Activated naive CD4-positive, alpha-beta T cell treated with Interleukin-2 at 50 U/mL for 16 hours (primary cell): ENCODE data around the gene CEP250.
"Not testable (repeated sequence)": the region's sequence is repeated elsewhere in the genome, so short reads cannot be mapped to it uniquely, and the experiment has no call there.

ENCODE experiments used
- DNase-seq: peaks from one replicate; pipeline ENCODE4 v3.0.0-alpha.2; 2020

CEP250 gene

DNA sequence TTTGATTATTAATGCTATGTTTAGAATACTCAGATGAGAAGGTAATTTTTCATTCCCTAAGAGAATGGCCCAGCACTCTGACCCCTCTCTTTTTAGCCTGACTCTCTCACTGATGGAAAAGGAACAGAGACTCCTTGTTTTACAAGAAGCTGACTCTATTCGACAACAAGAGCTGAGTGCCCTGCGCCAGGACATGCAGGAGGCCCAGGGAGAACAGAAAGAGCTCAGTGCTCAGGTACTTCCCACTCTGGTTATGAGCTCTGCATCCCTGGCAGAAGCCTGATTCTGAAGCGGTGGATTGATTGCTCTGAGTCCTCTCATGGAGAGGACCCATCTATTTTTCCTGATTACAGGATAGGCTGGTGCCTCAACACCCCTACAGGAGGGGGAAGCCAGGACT is 41.1 kb downstream of the CEP250 start:
- DNase-seq: no peak

DNA sequence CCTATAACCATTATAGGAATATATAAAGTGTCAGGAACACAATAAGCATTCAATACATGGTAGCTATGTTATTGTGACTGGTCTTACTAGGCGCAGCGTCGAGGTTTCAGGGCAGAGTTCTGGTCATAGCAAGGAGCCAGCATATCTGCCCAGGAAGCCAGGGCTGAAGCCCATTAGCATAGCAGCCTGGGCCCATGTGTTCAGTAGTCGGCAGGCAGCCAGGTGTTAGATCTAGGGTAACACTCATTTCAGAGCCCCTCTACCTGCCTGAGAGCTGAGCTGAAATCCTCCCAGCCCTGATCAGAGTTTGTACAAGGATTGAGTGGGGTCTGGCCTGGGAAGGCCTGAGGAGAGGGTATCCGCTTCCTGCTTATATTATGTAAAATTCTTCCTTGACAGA is 41.9 kb downstream of the CEP250 start:
- no peak for DNase-seq

DNA sequence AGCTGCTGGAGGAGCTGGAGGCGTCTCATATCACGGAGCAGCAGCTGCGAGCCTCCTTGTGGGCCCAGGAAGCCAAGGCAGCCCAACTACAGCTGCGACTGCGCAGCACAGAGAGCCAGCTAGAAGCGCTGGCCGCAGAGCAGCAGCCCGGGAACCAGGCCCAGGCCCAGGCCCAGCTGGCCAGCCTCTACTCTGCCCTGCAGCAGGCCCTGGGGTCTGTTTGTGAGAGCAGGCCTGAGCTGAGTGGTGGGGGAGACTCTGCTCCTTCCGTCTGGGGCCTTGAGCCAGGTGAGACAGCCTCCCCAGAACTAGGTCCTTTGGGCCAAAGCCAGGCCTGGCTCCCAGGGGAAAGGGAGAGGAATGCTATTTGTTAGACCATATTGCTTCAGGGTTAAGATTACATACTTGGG is 42.4 kb downstream of the CEP250 start:
- DNase-seq: no peak

DNA sequence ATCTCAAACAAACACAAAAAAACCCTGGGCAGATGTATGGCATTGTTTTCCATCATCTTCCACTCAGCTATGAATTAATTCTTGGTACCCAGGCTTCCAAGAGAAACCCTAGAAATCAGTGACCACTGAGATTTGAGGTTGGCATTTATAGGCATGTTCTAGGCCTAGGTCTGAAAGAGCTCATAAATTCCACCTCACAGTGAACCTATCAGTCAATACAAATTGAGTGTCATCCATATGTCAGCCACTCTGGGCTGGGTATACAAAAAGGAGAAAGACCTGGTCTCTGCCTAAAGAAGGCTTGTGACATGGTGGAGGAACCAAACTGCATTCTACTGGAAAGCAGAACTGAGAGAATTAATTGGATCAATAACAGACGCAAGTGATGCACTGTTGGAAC is 43.9 kb downstream of the CEP250 start:
- no peak for DNase-seq

DNA sequence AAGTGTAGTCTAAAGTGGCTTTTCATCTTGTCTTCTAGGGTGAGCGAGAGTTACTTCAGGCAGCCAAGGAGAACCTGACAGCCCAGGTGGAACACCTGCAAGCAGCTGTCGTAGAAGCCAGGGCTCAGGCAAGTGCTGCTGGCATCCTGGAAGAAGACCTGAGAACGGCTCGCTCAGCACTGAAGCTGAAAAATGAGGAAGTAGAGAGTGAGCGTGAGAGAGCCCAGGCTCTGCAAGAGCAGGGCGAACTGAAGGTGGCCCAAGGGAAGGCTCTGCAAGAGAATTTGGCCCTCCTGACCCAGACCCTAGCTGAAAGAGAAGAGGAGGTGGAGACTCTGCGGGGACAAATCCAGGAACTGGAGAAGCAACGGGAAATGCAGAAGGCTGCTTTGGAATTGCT is 47.0 kb downstream of the CEP250 start:
- no peak for DNase-seq

DNA sequence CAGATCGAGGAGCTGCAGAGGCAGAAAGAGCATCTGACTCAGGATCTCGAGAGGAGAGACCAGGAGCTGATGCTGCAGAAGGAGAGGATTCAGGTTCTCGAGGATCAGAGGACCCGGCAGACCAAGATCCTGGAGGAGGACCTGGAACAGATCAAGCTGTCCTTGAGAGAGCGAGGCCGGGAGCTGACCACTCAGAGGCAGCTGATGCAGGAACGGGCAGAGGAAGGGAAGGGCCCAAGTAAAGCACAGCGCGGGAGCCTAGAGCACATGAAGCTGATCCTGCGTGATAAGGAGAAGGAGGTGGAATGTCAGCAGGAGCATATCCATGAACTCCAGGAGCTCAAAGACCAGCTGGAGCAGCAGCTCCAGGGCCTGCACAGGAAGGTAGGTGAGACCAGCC is 47.9 kb downstream of the CEP250 start:
- no peak for DNase-seq

DNA sequence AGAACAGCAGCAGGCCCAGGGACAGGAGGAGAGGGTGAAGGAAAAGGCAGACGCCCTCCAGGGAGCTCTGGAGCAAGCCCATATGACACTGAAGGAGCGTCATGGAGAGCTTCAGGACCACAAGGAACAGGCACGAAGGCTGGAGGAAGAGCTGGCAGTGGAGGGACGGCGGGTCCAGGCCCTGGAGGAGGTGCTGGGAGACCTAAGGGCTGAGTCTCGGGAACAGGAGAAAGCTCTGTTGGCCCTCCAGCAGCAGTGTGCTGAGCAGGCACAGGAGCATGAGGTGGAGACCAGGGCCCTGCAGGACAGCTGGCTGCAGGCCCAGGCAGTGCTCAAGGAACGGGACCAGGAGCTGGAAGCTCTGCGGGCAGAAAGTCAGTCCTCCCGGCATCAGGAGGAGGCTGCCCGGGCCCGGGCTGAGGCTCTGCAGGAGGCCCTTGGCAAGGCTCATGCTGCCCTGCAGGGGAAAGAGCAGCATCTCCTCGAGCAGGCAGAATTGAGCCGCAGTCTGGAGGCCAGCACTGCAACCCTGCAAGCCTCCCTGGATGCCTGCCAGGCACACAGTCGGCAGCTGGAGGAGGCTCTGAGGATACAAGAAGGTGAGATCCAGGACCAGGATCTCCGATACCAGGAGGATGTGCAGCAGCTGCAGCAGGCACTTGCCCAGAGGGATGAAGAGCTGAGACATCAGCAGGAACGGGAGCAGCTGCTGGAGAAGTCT is 48.6 kb downstream of the CEP250 start:
- DNase-seq: no peak

DNA sequence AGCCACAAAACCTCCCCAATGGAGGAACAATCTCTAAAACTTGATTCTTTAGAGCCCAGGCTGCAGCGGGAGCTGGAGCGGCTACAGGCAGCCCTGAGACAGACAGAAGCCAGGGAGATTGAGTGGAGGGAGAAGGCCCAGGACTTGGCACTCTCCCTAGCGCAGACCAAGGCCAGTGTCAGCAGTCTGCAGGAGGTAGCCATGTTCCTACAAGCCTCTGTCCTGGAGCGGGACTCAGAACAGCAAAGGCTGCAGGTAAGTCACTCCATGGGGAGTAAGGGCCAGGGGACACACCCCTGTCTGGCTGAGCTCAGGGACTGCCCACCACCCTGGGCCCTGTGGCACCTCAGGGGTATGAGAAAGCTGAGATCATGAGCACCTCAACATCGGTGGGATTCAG is 49.4 kb downstream of the CEP250 start:
- DNase-seq: no peak

DNA sequence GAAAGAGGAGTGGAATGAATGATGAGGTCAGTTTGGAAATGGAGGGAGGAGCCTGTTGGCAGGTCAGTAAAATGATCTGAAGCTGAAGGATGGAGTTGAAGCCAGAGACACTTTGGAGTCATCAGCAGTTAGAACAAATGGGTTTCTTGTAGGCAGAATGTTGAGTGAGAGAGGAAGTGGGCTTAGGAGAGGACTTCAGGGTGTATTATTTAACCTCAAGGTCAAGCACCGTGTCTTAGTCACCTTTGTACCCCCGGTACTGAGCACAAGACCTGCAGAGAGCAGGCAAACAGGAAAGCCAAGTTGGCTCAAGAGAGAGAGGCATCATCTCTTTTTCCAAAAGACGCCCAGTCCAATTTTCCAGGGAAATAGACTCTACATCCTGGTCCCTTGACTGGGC is 50.8 kb downstream of the CEP250 start:
- DNase-seq: no peak

DNA sequence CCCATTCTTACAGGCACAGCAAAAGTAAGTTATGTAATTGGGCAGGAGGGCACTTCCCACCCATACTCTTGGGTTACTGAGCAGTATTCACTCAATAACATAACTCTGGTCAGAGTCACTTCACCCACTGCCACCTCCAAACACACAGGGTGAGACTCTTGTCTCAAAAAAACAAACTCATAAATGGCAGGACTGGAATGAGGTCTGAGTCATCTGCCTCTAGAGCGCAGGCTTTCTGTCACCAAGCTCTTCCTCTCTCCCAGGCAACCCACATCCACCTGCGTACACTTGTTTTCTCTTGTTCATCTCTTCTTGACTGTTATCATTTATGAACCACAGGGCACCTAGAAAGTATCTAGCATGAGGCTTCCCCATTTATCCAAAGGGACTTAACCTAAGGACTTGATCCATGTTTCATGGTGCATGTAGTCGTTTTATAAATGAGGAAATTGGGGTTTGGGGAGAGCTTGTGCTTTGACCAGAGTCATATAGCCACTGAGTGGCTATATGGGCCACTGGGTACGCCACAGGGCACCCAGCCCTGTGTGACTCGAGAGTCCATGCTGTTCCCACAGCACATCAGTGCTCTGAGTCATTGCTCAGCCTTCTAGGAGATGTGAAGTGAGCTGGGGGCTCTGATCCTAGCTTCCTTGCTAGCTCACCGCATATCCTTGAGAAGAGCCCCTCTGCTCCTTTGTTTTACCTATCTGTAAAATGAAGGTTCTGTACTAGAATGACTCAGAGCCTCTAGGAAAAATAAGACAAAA is 51.7 kb downstream of the CEP250 start:
- no peak for DNase-seq

DNA sequence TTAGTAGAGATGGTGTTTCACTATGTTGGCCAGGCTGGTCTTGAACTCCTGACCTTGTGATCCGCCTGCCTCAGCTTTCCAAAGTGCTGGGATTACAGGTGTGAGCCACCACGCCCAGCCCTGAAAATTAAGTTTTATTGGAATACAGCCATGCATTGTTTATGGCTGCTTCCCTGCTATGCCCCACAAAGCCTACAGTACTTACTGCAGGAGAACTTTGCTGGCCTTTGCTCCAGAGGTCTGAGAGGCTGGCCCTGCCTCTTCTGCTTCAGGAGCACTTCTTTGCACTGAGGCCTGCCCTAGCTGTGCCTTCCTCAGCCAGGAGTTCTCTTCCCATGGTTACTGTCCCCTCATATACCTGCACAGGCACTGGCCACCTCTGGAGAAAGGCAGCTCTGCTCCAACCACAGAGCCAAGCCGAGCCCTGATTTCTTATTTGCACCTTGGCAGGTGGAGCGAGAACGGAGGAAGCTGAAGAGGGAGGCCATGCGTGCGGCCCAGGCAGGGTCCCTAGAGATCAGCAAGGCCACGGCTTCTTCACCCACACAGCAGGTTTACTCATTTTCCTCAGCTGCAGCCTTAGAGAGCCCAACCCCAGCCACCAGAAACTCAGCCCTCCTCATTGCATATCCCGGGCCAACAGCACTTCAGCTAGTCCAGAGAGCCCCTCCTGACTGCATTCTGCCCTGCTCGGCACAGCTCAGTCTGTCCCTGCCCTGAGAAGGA is 53.3 kb downstream of the CEP250 start:
- DNase-seq: no peak

DNA sequence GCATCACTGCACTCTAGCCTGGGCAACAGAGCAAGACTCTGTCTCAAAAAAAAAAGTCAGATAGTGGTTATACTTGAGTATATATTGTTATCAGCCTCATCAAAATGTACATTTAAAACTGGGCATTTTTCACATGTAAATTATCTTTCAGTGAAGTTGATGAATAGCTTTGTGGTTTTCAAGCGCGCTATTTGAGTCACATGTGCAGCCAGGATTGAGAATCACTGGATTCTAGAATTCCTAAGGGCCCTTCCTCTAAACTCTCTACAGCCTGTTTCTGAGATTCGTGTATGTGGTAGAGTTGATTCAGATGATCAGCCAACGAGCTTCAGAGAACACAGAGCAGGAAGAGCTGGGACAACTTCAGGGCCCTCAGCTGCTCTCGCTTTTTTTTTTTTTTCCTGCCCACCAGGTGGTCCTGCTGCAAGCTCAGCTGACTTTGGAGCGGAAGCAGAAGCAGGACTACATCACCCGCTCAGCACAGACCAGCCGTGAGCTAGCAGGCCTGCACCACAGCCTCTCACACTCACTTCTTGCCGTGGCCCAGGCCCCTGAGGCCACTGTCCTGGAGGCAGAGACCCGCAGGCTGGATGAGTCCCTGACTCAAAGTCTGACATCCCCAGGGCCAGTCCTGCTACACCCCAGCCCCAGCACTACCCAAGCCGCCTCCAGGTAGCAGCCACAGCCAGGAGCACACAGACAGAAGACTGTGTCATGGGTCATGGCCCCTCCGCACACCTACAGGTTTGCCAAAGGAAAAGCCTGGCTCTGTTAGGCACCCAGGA is 55.7 kb downstream of the CEP250 start:
- DNase-seq: no peak

DNA sequence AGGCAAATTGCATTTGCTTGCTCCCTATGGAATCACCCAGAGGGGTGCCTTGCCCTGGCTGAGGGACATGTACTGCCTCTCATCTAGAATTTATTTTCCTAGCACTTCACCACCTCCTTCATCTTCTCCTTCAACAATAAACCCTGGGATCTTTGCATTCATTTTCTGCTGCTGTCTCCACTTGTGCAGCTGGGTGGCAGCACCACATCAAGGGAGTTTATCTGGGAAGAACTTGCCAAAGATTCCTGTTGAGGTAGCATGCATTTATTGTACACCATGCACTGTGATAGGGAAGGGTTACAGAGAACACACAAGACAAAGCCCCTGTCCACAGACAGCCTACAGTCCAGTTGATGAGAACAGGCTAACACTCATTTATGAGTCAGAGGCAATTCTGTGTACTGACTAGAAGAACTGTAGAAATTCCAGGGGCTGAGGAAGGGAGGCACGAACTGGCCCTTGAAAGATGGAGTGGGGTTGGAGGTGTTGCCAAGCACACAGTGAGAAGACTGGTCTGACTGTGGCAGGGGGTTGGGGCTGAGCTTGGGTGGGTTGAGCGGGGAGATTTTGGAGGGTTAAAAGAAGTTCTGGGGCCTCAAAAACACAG is 56.5 kb downstream of the CEP250 start:
- no peak for DNase-seq

DNA sequence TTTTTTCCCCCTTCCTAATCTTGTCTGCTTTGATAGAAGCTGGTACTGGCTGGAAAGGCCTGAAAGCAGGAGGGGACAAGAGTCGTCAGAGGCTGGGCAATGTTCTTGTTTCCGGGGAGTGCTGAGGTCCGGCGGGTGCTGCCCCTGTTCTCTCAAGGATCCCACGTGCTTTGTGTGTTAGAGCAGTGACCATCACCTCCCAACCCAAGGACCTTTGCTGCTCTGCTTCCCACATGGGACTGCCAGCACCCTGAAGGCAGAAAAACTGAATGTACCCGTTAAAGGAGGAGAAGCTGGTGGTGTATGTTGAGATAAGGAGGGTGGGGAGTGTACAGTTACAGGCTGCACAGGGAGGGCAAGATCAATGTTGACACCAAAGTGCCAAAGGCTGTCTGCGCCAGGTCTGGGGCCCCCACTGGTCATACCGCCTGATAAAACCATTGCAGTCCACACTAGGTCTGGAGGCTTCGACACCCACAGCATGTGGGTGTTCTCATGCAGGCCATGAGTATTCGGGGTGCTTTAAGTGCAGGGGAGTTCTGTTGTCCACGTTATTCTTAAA is 59.1 kb downstream of the CEP250 start:
- no peak for DNase-seq

DNA sequence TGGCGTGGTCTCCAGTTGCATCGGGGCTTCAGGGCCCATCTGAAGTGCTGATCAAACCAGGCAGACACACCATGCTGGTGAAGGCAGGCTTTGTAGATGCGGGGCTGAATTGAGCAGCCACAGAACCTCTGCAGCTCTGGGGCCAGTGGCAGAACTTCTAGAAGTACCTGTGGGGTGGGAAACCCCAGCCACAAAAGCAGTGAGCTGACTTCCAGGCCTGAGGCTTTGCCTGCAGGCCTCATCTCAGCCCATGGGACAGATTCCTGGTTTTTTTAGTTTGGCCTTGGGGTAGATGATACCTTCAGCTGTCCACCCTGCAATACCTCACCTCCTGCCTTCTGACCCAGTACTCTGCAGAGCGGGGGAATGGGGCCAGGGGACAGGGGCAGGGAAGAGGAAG is 59.9 kb downstream of the CEP250 start:
- DNase-seq: no peak

DNA sequence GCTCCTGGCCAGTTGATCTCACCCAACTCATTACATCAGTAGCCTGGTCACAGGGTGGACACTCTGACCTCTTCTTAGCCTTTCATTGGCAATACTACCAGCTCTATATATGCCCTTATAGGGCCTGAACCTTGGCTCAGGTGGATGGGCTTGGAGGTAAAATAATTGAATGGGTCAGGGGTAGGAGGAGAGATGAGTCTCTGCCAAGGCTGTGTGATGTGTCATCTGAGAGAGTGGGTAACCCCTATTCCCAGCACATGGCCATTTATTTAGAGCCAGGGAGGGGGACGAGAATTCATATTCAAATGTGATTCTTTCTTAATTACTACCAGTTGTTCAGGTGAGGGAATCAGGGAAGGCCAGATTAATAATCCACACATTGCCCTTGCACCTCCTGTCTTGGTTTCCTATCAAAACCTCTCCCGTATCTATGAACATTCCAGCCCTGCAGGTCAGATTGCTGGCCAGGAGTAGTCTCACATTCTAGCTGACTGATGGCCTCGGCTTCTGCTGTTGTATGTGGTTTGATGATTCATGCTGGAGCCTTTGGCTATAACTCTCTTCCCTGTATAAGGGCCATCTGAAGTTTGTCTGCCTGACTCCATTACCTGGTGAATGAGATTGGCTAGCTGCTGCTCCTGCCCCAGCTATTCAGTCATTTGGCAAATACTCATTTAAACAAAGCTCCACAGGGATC is 60.7 kb downstream of the CEP250 start:
- DNase-seq: no peak

DNA sequence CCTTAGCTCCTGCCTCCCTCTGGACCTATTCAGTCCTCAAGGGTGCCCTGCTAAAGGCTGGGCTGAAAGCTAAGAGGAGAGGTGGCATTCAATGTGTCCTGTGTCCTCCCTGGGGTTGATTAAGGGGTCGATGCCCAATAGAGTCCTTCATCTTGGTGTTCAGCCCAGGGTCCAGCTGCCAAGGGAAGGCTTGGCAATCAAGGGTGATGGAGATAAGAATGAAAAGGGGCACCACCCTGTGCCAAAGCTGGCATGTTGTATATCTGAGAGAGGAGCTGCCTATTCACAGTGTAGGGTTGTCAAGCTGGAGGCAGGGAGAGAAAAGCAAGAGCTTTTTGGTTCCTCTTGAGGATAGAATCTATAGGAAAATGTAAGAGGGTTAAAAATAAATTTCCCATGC is 61.7 kb downstream of the CEP250 start:
- DNase-seq: no peak

DNA sequence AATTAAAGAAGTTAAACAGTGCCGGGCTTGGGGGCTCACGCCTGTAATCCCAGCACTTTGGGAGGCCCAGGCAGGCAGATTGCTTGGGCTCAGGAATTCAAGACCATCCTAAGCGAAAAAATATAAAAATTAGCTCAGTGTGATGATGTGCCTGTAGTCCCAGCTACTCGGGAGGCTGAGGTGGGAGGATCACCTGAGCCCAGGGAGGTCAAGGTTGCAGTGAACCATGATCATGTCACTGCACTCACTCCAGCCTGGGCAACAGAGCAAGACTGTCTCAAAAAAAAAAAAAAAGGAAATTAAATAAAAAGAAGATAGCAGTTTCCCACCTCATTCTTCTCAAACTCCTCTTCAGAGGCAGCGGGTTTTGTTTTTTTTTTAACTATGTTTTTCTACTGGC is 62.4 kb downstream of the CEP250 start:
- DNase-seq: not testable (repeated sequence)

DNA sequence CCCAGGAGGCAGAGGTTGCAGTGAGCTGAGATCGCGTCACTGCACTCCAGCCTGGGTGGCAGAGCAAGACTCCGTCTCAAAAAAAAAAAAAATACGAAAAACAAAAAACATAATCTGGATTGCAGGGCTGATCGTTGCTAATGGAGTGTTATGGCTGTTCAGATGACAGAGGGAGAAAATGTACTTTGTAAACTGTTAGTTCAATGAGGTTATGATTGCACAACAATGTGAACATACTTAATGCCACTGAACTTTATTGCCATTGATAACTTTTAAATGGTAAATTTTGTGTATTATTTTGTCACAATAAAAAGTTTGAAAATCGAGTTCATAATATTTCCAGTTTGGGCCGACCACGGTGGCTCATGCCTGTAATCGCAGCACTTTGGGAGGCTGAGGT is 63.6 kb downstream of the CEP250 start:
- no peak for DNase-seq

DNA sequence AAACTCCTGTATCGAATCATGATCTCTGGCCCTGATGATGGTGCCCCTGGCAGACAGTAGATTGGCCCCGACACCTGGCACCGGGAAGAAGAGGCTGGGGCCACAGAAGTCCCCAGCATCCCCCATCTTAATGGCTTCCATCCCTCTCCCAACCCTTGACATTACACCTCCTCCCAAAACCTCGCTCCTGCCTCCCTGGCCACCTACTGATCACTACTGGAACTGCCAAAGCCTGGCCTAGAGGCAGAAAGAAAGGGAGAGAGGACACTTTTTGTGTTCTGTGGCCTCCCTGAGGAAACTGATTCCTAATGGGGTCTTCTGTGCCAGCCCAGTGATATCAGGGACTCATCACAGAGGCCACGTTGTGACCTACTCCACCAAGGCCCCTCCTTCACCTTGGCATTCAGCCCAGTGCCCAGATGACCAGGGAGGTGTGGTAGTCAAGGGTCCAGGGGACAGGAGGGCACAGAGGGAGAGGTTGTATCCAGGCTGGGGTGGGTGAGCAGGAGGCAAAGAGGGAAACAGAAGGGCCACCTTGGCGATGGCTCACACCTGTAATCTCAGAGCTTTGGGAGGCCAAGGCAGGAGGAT is 68.0 kb downstream of the CEP250 start:
- peak; percentile 23 for DNase-seq

DNA sequence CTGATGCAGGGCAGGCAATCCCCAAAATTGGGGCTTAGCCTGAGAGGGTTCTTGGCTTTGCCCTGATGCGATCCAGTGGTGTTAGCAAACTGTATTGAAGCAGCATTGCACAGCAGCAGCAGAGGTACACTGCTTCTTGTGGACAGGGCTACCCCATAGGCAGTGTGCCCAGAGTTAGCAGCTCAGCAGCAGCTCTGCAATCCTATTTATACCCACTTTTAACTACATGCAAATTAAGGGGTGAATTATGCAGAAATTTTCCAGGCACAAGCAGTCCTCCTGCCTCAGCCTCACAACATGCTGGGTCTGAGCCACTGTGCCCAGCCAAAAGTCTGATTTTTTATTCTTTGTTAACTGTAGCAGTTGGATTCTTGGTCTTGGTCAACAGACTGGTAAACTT is 70.2 kb downstream of the CEP250 start:
- no peak for DNase-seq
